Stomach smooth muscle (tissue), 2 donors: Measurements from ENCODE around the gene CEP70.
"Not testable (repeated sequence)": the region's sequence is repeated elsewhere in the genome, so short reads cannot be mapped to it uniquely, and the experiment has no call there.

Experiments used
- H3K27ac ChIP-seq: one replicate; pipeline ENCODE4 v1.7.0; 2013; ENCODE audit warnings: mild to moderate bottlenecking, low read length, inconsistent platforms
- H3K27me3 ChIP-seq, 2 donors: one replicate each; pipeline ENCODE4 v1.7.0; 2013; ENCODE audit warnings: low read length in 2 of 2; ENCODE audit not compliant: insufficient read depth in 2 of 2, control insufficient read depth in 1 of 2
- H3K36me3 ChIP-seq, 2 donors: one replicate each; pipeline ENCODE4 v1.7.0; 2013; ENCODE audit warnings: low read length in 2 of 2; ENCODE audit not compliant: control insufficient read depth in 2 of 2, insufficient read depth in 2 of 2
- H3K4me1 ChIP-seq: one replicate; pipeline ENCODE4 v1.7.0; 2013; ENCODE audit warnings: low read length; ENCODE audit not compliant: control insufficient read depth, insufficient read depth
- H3K4me3 ChIP-seq, 2 donors: one replicate each; pipeline ENCODE4 v1.7.0; 2013; ENCODE audit warnings: low read length in 2 of 2
- H3K9ac ChIP-seq, 2 donors: one replicate each; pipeline ENCODE4 v1.7.0; 2013; ENCODE audit warnings: low read length in 2 of 2, mild to moderate bottlenecking in 1 of 2
- H3K9me3 ChIP-seq, 2 donors: one replicate each; pipeline ENCODE4 v1.7.0; 2013; ENCODE audit warnings: low read length in 2 of 2; ENCODE audit not compliant: control insufficient read depth in 2 of 2
- donor health status: healthy.
- donor health status: Pancreatic carcinoma.

CEP70 gene

DNA sequence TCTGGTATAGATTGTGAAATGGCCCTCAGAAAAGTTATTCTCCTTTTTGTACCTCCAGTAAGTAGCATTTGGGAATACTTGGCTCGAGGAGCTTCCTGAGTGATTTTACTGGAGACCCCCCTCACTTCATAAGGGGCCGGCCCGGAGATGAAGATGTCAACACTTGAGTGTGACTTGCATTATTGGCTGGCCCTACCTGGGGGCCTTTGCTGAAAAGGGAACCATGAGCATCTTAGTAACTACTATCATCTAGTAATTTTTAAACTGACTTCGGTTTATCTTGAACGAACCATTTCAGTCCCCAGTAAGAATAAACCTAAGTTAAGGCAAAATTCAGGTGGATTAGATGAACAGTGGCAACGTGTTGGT is 15.8 kb upstream of the CEP70 start:
- H3K4me1 ChIP-seq: peaks cover 10% of the 10 kb centered on the region
- peak overlapping the region; percentile 87 to 91 for H3K4me3 ChIP-seq
- no peaks in the 10 kb centered on the region for H3K9me3 ChIP-seq
- peak overlapping the region in 1 of 2 donors; percentile 92 for H3K9ac ChIP-seq
- H3K27me3 ChIP-seq: no peaks in the 10 kb centered on the region
- peak overlapping the region; percentile 96 for H3K27ac ChIP-seq
- no peaks in the 10 kb centered on the region for H3K36me3 ChIP-seq

DNA sequence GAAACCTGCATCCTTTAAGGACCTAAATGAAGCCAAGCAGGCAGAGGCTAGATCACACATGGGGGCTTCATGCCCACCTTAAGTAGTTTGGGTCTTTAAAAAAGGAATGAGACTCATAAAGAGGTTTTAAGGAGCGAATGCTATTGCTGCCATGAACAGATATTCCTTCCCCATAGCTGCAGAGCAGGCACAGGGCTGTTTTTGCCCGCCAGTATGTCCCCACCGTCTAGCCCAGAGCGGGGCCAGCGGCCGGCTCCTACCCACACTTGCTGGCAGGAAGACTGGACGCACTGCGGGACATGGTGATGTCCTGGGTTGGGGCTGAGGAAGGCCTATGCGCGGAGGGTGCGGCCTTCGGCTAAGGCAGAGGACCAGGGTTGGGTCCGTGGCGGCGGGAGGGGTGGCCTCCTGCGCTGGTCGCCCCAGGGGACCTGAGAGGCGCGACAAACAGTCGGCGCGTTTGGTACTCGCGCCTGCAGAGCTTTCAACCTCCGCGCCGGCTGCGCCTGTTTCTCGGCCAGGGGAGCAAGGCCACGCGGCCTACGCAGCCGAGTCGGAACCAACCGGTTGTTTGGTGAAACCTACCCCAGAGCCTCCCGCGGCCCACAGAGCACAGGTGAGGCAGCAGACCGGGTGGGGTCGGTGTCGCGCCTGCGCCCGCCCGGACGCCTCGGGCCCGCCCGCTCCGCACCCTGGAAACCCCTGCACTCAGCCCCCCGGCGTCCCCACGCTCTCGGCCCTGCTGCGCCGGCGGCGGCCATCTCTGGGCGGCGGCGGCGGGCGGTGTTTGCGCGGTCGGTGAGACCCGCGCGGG is 14.5 kb upstream of the CEP70 start, which contains the start of gene FAIM:
Gene FAIM, plus strand, starts transcription at position 450 of the 814 bp plus-strand sequence. CDS start 10,956 bp downstream, outside the sequence.
- H3K9me3 ChIP-seq: no peaks in the 10 kb centered on the region
- H3K9ac ChIP-seq: peak within 1 kb of the TSS; percentile 92 to 96
- H3K27ac ChIP-seq: peak within 1 kb of the TSS; percentile 96
- peaks cover 10% of the 10 kb centered on the region for H3K4me1 ChIP-seq
- H3K36me3 ChIP-seq: no peaks in the 10 kb centered on the region
- H3K4me3 ChIP-seq: peak within 1 kb of the TSS; percentile 87 to 91
- H3K27me3 ChIP-seq: no peaks in the 10 kb centered on the region

DNA sequence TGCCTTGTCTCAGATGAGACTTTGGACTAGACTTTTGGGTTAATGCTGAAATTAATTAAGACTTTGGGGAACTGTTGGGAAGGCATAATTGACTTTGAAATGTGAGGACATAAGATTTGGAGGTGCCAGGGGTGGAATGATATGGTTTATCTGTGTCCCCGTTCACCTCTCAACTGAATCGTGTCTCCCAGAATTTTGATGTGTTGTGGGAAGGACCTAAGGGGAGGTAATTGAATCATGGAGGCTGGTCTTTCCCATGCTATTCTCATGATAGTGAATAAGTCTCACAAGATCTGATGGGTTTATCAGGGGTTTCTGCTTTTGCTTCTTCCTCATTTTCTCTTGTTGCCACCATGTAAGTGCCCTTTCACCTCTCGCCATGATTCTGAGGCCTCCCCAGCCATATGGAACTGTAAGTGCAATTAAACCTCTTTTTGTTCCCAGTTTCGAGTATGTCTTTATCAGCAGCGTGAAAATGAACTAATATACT is 10.1 kb upstream of the CEP70 start:
- H3K36me3 ChIP-seq, H3K9me3 ChIP-seq, H3K9ac ChIP-seq, H3K4me1 ChIP-seq, H3K4me3 ChIP-seq, H3K27ac ChIP-seq, H3K27me3 ChIP-seq: not testable (repeated sequence)

DNA sequence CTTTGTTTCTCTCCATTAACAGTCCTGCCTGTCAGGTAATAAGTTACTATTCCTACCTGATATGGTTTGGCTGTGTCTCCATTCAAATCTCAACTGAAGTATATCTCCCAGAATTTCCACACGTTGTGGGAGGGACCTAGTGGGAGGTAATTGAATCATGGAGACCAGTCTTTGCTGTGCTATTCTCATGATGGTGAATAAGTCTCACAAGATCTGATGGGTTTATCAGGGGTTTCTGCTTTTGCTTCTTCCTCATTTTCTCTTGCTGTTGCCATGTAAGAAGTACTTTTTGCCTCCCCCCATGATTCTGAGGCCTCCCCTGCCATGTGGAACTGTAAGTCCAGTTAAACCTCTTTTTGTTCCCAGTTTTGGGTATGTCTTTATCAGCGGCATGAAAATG is 7.6 kb upstream of the CEP70 start:
- H3K27me3 ChIP-seq, H3K4me3 ChIP-seq, H3K4me1 ChIP-seq, H3K9ac ChIP-seq, H3K27ac ChIP-seq, H3K9me3 ChIP-seq, H3K36me3 ChIP-seq: not testable (repeated sequence)

DNA sequence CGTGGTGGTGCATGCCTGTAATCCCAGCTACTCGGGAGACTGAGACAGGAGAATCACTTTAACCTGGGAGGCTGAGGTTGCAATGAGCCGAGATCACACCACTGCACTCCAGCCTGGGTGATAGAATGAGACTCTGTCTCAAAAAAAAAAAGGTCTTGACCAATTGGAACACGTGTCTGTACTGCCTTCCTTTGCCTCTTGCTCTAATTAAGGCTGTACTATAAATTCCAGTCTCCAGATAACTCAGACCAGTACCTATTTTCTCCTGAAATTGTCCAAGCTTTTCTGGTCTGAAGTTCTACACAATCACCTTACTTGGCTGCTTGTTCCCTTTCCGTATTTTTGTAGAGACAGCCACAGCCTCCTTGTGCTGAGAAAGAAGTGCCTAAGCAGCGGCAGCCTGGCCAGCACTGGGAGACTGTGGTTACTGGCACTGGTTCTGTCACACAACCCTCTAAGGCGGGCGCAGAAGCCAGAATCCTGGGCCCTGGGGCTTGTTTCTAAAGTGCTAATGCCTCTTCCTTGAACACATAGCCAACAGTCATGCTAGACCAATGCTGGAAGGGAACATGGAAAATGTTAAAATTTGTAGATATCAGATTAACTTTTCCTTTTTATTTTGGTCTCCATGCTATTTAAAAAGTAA is 6.2 kb upstream of the CEP70 start:
- no peaks in the 10 kb centered on the region for H3K36me3 ChIP-seq
- no peaks in the 10 kb centered on the region for H3K4me1 ChIP-seq
- no peaks in the 10 kb centered on the region for H3K9me3 ChIP-seq
- no peak overlapping the region for H3K9ac ChIP-seq
- no peak overlapping the region for H3K27ac ChIP-seq
- H3K4me3 ChIP-seq: no peak overlapping the region
- no peaks in the 10 kb centered on the region for H3K27me3 ChIP-seq

DNA sequence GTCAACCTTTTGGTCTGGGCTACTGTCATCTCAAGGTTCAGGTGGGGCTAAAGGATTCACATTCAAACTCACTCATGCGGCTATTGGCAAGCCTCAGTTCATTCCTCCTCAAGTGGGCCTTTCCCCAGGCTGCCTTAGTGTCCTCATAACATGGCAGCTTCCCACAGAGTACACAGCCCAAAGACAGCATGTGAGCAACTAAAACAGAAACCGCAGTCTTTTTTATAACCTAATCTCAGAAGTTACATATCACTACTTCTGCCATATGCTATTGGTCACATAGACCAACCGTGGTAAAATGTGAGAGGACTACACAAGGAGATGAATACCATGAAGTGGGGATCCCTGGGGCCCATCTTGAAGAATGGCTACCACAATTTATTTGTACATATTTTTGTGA is 4.5 kb upstream of the CEP70 start:
- no peaks in the 10 kb centered on the region for H3K27me3 ChIP-seq
- H3K4me3 ChIP-seq: no peak overlapping the region
- H3K4me1 ChIP-seq: peaks cover 3% of the 10 kb centered on the region
- no peak overlapping the region for H3K9ac ChIP-seq
- no peaks in the 10 kb centered on the region for H3K36me3 ChIP-seq
- H3K9me3 ChIP-seq: no peaks in the 10 kb centered on the region
- no peak overlapping the region for H3K27ac ChIP-seq

DNA sequence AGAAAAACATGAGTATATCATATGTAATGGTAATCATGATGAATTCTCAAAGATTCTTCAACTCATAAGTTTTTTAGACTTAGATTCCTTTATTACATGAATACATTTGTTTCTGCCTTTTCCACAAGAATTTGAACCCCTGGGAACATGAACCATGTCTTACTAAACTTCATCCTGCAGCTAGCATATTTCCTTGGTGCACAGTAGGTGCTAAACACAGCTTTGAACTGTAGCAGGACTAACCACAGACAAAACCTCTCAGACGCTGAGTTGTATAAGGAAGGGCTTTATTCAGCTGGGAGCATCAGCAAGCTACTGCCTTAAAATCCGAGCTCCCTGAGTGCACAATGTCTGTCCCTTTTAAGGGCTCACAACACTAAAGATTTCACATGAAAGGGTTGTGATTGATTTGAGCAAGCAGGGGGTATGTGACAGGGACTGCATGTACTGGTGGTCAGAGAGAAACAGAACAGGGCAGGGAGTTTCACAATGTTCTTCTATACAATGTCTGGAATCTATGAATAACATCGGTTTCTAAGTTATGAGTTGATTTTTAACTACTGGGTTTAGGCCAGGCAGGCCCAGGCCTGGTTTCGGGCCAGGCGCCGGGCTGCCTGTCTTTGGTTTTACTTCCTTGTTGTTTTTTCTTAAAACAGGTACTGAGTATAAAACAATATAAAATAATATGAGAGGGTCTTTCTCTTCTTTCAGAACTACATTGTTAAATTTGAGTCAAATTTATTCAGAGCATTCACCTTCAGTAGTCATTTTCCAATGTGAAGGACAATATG is 3.3 kb upstream of the CEP70 start:
- not testable (repeated sequence) for H3K4me1 ChIP-seq, H3K9me3 ChIP-seq, H3K4me3 ChIP-seq, H3K36me3 ChIP-seq, H3K27me3 ChIP-seq, H3K27ac ChIP-seq, H3K9ac ChIP-seq

DNA sequence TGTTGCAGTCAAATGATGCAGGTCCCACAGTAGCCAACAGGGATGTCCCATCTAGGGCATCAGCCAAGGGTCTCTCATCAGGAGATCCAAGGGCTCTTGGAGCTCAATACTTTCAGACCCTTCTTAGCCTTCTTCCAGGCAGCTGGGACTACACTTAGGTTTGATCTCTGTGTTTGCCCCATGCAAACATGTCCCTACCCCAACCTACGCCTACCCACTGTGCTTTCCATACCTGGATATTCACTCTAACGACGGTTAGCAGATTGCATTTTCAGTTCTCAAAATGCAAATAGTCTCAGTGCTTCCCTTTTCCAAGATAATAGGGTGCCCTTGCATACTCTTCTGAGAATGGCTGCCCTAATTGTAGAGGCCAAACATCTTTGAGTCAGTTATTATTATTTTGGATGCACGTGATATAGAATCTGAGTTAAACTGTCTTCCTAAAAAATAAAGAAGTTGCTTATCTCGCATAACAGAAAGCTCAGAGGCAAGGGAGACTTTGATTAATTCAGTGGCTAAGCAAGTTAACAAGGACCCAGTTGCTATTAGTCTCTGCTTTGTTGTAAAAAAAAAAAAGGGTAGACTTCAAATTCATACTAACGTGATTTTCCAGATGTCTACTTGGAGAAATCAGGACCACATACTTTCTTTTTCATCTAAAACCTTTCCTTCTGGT is 1.0 kb upstream of the CEP70 start:
- H3K27me3 ChIP-seq: no peaks in the 10 kb centered on the region
- peaks cover 10% of the 10 kb centered on the region for H3K4me1 ChIP-seq
- no peak overlapping the region for H3K9ac ChIP-seq
- H3K27ac ChIP-seq: peak overlapping the region; percentile 94
- H3K4me3 ChIP-seq: peak overlapping the region; percentile 96
- no peaks in the 10 kb centered on the region for H3K9me3 ChIP-seq
- H3K36me3 ChIP-seq: peaks cover 0 to 2% of the 10 kb centered on the region in 2 donors

DNA sequence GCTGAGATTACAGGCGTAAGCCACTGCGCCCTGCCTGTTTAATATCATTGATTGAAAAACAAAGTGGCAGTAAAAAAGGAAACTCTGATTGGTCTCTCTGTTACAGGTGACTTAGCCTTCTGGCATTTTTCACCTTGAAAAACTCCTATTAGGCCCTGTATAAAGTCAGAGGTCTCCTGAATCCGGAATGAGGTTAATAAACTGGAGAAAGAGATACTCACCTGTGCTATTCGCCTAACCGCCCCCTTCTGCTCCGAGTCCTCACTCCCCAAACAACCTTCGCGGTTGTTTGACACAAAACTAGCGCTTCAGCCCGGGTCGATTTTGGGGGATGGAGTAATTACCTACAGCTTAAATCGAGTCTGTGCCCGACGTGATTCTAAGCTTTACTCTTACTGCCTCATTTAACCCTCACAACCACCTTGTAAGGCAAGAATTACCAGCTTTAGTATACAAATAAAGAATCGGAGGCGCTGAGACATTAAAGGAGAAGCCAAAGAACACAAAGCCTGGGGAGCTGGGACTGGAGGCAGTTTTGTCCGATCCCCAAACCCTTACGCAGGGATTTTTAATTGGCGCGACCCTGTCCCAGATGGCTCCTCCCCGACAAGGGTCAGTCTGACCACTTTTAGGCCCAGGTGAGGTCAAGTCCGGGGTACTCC is 441 bp downstream of the CEP70 start:
- Histone ChIP-seq H3K36me3 (peaks cover 0 to 2% of the 10 kb centered on the region in 2 donors), H3K27ac (peak overlapping the region; percentile 94), H3K27me3 (no peaks in the 10 kb centered on the region), H3K9ac (peak overlapping the region; percentile 96 to 97), H3K9me3 (no peaks in the 10 kb centered on the region), H3K4me1 (peaks cover 10% of the 10 kb centered on the region), H3K4me3 (peak overlapping the region; percentile 96)

DNA sequence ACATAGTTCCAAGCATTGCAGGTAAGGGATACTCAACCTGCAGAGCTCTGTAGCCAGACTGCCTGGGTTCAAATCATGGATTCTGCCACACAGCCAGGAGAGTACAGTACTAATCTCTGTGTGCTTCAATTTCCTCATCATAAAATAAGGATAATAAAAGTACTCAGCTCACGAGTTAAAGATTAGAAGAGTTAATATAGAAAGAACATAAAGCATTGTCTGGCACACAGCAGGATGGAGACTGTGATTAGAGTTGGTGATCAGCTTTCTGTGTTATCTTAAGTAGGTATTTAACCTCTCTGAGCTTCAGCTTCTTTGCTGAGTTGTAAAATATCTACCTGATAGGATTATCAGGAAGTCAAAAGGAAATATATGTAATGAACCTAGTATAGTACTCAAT is 2.7 kb downstream of the CEP70 start:
- peaks cover 0 to 2% of the 10 kb centered on the region in 2 donors for H3K36me3 ChIP-seq
- no peak overlapping the region for H3K9ac ChIP-seq
- H3K27me3 ChIP-seq: no peaks in the 10 kb centered on the region
- peaks cover 10% of the 10 kb centered on the region for H3K4me1 ChIP-seq
- no peak overlapping the region for H3K4me3 ChIP-seq
- no peaks in the 10 kb centered on the region for H3K9me3 ChIP-seq
- no peak overlapping the region for H3K27ac ChIP-seq
